ENCODE results near the gene UBN2.

Gene UBN2

DNA sequence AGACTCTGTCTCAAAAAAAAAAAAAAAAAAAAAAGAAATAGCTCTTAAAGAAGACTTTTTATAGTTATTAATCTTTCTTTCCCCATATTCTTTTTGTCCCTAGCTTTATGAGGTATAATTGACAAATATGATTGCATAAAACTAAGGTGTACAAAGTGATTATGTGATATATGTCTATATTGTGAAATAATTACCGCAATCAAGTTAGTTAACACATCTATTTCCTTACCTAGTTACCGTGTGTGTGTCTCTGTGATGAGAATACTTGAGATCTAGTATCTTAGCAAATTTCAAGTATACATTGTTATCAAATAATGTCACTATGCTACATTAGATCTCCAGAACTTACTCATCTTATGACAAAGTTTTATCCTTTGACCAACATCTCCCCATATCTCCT is 30.7 kb upstream of the UBN2 start:
- Histone ChIP-seq H2AFZ (ENCODE audit: low read length) (no peak overlapping the region), H4K91ac (ENCODE audit: low read depth, low read length, poor library complexity) (no peak overlapping the region), H3K4me2 (ENCODE audit: insufficient read depth, low read length, poor library complexity, severe bottlenecking) (no peak overlapping the region), H2AK5ac (ENCODE audit: low read depth, low read length) (no peak overlapping the region), H3K4me1 (ENCODE audit: control insufficient read depth in 2 of 2, insufficient read depth in 1 of 2, low read depth in 1 of 2, low read length in 2 of 2) (no peaks in the 10 kb centered on the region), H3K14ac (ENCODE audit: low read length) (no peak overlapping the region), H3K4ac (ENCODE audit: low read length) (no peak overlapping the region), H4K8ac (ENCODE audit: low read depth, low read length) (no peak overlapping the region), H3K27me3 (ENCODE audit: control insufficient read depth in 3 of 3, insufficient read depth in 3 of 3, low read depth in 1 of 3, low read length in 3 of 3) (no peaks in the 10 kb centered on the region), H3K9ac (ENCODE audit: low read depth, low read length, poor library complexity) (no peak overlapping the region), H3K9me3 (replicated peaks in 1 of 2; ENCODE audit: control insufficient read depth in 2 of 2, insufficient read depth in 1 of 2, low read depth in 1 of 2, low read length in 2 of 2) (no peaks in the 10 kb centered on the region), H2BK12ac (ENCODE audit: low read length) (no peak overlapping the region), H3K27ac (replicated peaks; ENCODE audit: low read length) (no peak overlapping the region), H3K18ac (ENCODE audit: low read length) (no peak overlapping the region), H2BK15ac (ENCODE audit: low read length) (no peak overlapping the region), H3K23ac (ENCODE audit: low read depth, low read length, poor library complexity) (no peak overlapping the region), H2BK5ac (ENCODE audit: low read length) (no peak overlapping the region), H3K4me3 (ENCODE audit: low read length in 2 of 2) (no peak overlapping the region), H2BK120ac (ENCODE audit: low read depth, low read length) (no peak overlapping the region), H3K79me1 (ENCODE audit: low read depth, low read length) (no peaks in the 10 kb centered on the region), H3K36me3 (replicated peaks in 1 of 2; ENCODE audit: control insufficient read depth in 2 of 2, insufficient read depth in 2 of 2, low read length in 2 of 2) (no peaks in the 10 kb centered on the region)
- DNase-seq (ENCODE audit: low spot score), result no peak
- WGBS, 2 donors (ENCODE audit: extremely low coverage in 2 of 2, insufficient read length in 2 of 2, insufficient replicate concordance in 1 of 2), result no CpG with 5 or more reads among the region's 2 CpGs

DNA sequence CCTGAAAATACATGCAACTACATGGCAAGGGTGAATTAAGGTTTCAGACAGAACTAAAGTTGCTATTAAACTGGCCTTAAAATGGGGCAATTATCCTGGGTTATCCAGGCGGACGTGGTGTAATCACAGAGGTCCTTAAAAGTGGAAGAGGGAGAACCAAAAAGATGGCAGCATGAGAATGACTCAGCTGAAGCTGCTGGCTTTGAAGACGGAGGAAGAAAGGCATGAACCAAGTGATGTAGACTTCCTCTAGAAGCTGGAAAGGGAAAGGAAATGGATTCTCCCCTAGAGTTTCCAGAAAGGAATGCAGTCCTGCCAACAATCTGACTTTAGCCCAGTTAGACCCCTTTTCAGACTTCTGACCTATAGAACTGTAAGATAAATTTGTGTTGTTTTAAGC is 27.0 kb upstream of the UBN2 start:
- Histone ChIP-seq H2BK15ac (ENCODE audit: low read length) (no peak overlapping the region), H2BK5ac (ENCODE audit: low read length) (no peak overlapping the region), H3K27ac (replicated peaks; ENCODE audit: low read length) (no peak overlapping the region), H2AK5ac (ENCODE audit: low read depth, low read length) (no peak overlapping the region), H3K18ac (ENCODE audit: low read length) (no peak overlapping the region), H3K9ac (ENCODE audit: low read depth, low read length, poor library complexity) (no peak overlapping the region), H2BK12ac (ENCODE audit: low read length) (no peak overlapping the region), H3K4me2 (ENCODE audit: insufficient read depth, low read length, poor library complexity, severe bottlenecking) (no peak overlapping the region), H3K36me3 (replicated peaks in 1 of 2; ENCODE audit: control insufficient read depth in 2 of 2, insufficient read depth in 2 of 2, low read length in 2 of 2) (no peaks in the 10 kb centered on the region), H3K23ac (ENCODE audit: low read depth, low read length, poor library complexity) (no peak overlapping the region), H3K79me1 (ENCODE audit: low read depth, low read length) (no peaks in the 10 kb centered on the region), H4K8ac (ENCODE audit: low read depth, low read length) (no peak overlapping the region), H2AFZ (ENCODE audit: low read length) (no peak overlapping the region), H2BK120ac (ENCODE audit: low read depth, low read length) (no peak overlapping the region), H3K27me3 (ENCODE audit: control insufficient read depth in 3 of 3, insufficient read depth in 3 of 3, low read depth in 1 of 3, low read length in 3 of 3) (no peaks in the 10 kb centered on the region), H3K9me3 (replicated peaks in 1 of 2; ENCODE audit: control insufficient read depth in 2 of 2, insufficient read depth in 1 of 2, low read depth in 1 of 2, low read length in 2 of 2) (peaks cover 0 to 3% of the 10 kb centered on the region in 2 donors), H4K91ac (ENCODE audit: low read depth, low read length, poor library complexity) (no peak overlapping the region), H3K4ac (ENCODE audit: low read length) (no peak overlapping the region), H3K4me1 (ENCODE audit: control insufficient read depth in 2 of 2, insufficient read depth in 1 of 2, low read depth in 1 of 2, low read length in 2 of 2) (no peaks in the 10 kb centered on the region), H3K14ac (ENCODE audit: low read length) (no peak overlapping the region), H3K4me3 (ENCODE audit: low read length in 2 of 2) (no peak overlapping the region)
- WGBS, 2 donors (ENCODE audit: extremely low coverage in 2 of 2, insufficient read length in 2 of 2, insufficient replicate concordance in 1 of 2), result no CpG with 5 or more reads among the region's 3 CpGs
- DNase-seq (ENCODE audit: low spot score), result no peak

DNA sequence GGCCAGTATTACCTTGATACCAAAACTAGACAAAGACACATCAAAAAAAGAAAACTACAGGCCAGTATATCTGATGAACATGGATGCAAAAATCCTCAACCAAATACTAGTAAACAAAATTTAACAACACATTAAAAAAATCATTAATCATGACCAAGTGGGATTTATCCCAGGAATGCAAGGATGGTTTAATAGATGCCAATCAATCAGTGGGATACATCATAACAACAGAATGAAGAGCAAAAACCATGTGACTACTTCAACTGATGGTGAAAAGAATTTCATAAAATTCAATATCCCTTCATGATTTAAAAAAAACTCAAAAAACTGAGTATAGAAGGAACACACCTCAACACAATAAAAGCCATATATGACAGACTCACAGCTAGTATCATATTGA is 25.2 kb upstream of the UBN2 start:
- Histone ChIP-seq H3K4me3 (ENCODE audit: low read length in 2 of 2) (no peak overlapping the region), H3K9me3 (replicated peaks in 1 of 2; ENCODE audit: control insufficient read depth in 2 of 2, insufficient read depth in 1 of 2, low read depth in 1 of 2, low read length in 2 of 2) (peaks cover 0 to 3% of the 10 kb centered on the region in 2 donors), H4K91ac (ENCODE audit: low read depth, low read length, poor library complexity) (no peak overlapping the region), H2BK15ac (ENCODE audit: low read length) (no peak overlapping the region), H3K79me1 (ENCODE audit: low read depth, low read length) (no peaks in the 10 kb centered on the region), H3K4me2 (ENCODE audit: insufficient read depth, low read length, poor library complexity, severe bottlenecking) (no peak overlapping the region), H3K9ac (ENCODE audit: low read depth, low read length, poor library complexity) (no peak overlapping the region), H3K36me3 (replicated peaks in 1 of 2; ENCODE audit: control insufficient read depth in 2 of 2, insufficient read depth in 2 of 2, low read length in 2 of 2) (no peaks in the 10 kb centered on the region), H2AFZ (ENCODE audit: low read length) (no peak overlapping the region), H2BK12ac (ENCODE audit: low read length) (no peak overlapping the region), H3K4ac (ENCODE audit: low read length) (no peak overlapping the region), H3K14ac (ENCODE audit: low read length) (no peak overlapping the region), H3K4me1 (ENCODE audit: control insufficient read depth in 2 of 2, insufficient read depth in 1 of 2, low read depth in 1 of 2, low read length in 2 of 2) (no peaks in the 10 kb centered on the region), H3K27me3 (ENCODE audit: control insufficient read depth in 3 of 3, insufficient read depth in 3 of 3, low read depth in 1 of 3, low read length in 3 of 3) (no peaks in the 10 kb centered on the region), H2BK5ac (ENCODE audit: low read length) (no peak overlapping the region), H2BK120ac (ENCODE audit: low read depth, low read length) (no peak overlapping the region), H3K27ac (replicated peaks; ENCODE audit: low read length) (no peak overlapping the region), H3K18ac (ENCODE audit: low read length) (no peak overlapping the region), H3K23ac (ENCODE audit: low read depth, low read length, poor library complexity) (no peak overlapping the region), H2AK5ac (ENCODE audit: low read depth, low read length) (no peak overlapping the region), H4K8ac (ENCODE audit: low read depth, low read length) (no peak overlapping the region)
- DNase-seq (ENCODE audit: low spot score), result no peak

DNA sequence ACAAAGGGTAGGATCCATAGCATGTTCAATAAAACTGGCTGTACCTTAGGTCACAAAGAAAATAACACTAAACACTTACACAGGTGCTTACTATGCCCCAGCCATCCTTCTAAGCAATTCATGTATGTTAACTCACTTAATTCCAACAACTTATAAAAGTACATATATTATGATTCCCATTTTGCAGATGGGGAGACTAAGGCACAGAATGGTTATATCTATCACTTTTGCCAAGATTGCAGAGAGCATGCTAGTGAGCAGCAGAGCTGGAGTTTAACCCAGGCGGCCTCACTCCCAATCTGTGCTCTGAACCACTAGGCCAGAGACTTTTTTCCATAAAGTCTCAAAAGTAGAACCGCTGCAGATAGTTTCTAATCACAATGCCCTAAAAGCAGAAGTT is 18.9 kb upstream of the UBN2 start:
- Histone ChIP-seq H2AFZ (ENCODE audit: low read length) (no peak overlapping the region), H3K14ac (ENCODE audit: low read length) (no peak overlapping the region), H3K4me2 (ENCODE audit: insufficient read depth, low read length, poor library complexity, severe bottlenecking) (no peak overlapping the region), H3K4me1 (ENCODE audit: control insufficient read depth in 2 of 2, insufficient read depth in 1 of 2, low read depth in 1 of 2, low read length in 2 of 2) (no peaks in the 10 kb centered on the region), H3K27me3 (ENCODE audit: control insufficient read depth in 3 of 3, insufficient read depth in 3 of 3, low read depth in 1 of 3, low read length in 3 of 3) (no peaks in the 10 kb centered on the region), H2BK5ac (ENCODE audit: low read length) (no peak overlapping the region), H3K79me1 (ENCODE audit: low read depth, low read length) (no peaks in the 10 kb centered on the region), H2BK15ac (ENCODE audit: low read length) (no peak overlapping the region), H2BK120ac (ENCODE audit: low read depth, low read length) (no peak overlapping the region), H3K4me3 (ENCODE audit: low read length in 2 of 2) (no peak overlapping the region), H3K23ac (ENCODE audit: low read depth, low read length, poor library complexity) (no peak overlapping the region), H3K9me3 (replicated peaks in 1 of 2; ENCODE audit: control insufficient read depth in 2 of 2, insufficient read depth in 1 of 2, low read depth in 1 of 2, low read length in 2 of 2) (no peaks in the 10 kb centered on the region), H2AK5ac (ENCODE audit: low read depth, low read length) (no peak overlapping the region), H3K18ac (ENCODE audit: low read length) (no peak overlapping the region), H3K27ac (replicated peaks; ENCODE audit: low read length) (no peak overlapping the region), H4K91ac (ENCODE audit: low read depth, low read length, poor library complexity) (no peak overlapping the region), H2BK12ac (ENCODE audit: low read length) (no peak overlapping the region), H4K8ac (ENCODE audit: low read depth, low read length) (no peak overlapping the region), H3K4ac (ENCODE audit: low read length) (no peak overlapping the region), H3K36me3 (replicated peaks in 1 of 2; ENCODE audit: control insufficient read depth in 2 of 2, insufficient read depth in 2 of 2, low read length in 2 of 2) (no peaks in the 10 kb centered on the region), H3K9ac (ENCODE audit: low read depth, low read length, poor library complexity) (no peak overlapping the region)
- DNase-seq (ENCODE audit: low spot score), result no peak
- no CpG with 5 or more reads among the region's 2 CpGs for WGBS, 2 donors (ENCODE audit: extremely low coverage in 2 of 2, insufficient read length in 2 of 2, insufficient replicate concordance in 1 of 2)
